Activated CD4-positive, alpha-beta T cell treated with anti-CD3 and anti-CD28 coated beads for 24 hours (primary cell): ENCODE measurements around the gene ELOA.
"Not testable (repeated sequence)": the region's sequence is repeated elsewhere in the genome, so short reads cannot be mapped to it uniquely, and the experiment has no call there.

Source experiments
- DNase-seq, 2 donors: peaks; one replicate each; pipeline ENCODE4 v3.0.0-alpha.2; 2020; ENCODE audit warnings: low read depth in 2 of 2

ELOA gene

DNA sequence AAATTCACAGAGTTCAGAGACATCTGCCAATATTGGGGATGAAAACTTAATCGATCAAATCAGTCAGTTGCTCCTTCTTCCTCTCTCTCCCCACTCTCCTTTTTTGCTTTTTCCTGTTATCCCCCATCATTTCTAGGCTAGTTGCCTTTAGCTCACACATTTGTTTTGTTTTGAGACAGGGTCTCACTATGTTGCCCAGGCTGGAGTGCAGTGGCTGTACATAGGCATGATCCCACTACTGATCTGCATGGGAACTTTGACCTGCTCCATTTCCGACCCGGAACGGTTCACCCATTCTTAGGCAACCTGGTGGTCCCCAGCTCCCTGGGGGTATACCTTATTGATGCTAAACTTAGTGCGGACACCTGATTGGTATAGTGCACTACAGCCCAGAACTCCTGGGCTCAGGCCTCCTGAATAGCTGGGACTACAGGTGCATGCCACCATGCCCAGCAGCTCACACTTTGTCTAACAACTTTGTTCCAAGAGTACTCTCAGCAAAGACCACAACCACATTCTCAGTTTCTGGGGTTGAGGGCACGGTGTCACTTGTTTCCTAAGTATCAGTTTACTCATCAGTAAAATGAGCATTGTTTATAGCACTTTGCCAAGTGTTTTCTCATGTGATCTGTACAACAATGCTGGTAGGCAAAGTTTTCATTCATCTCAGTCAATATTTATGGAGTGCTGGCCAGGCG is 6.7 kb upstream of the ELOA start:
- no peak for DNase-seq

DNA sequence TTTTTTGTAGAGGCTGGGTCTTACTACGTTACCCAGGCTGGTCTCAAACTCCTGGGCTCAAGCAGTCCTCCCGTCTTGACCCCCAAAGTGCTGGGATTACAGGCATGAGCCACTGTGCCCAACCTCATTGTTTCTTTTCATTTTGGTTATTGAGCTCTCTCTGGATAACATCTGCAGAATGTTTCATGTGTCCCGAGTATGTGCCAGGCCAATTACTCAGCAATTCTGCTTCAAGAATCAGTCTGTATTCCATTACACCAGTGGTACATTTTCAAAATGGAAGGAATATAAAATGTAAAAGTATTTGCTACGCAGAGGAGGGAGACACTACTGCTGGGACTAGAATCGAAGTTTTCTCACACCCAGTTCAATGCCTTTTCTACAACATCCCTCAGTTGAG is 1.7 kb upstream of the ELOA start:
- DNase-seq = no peak

GRCh38 chr1:23742670-23743286 is 493 bp upstream of the ELOA start:
- DNase-seq = no peak

GRCh38 chr1:23745515-23745914 is 2.2 kb downstream of the ELOA start:
- DNase-seq = no peak

GRCh38 chr1:23748016-23748415 is 4.7 kb downstream of the ELOA start:
- DNase-seq = no peak

DNA sequence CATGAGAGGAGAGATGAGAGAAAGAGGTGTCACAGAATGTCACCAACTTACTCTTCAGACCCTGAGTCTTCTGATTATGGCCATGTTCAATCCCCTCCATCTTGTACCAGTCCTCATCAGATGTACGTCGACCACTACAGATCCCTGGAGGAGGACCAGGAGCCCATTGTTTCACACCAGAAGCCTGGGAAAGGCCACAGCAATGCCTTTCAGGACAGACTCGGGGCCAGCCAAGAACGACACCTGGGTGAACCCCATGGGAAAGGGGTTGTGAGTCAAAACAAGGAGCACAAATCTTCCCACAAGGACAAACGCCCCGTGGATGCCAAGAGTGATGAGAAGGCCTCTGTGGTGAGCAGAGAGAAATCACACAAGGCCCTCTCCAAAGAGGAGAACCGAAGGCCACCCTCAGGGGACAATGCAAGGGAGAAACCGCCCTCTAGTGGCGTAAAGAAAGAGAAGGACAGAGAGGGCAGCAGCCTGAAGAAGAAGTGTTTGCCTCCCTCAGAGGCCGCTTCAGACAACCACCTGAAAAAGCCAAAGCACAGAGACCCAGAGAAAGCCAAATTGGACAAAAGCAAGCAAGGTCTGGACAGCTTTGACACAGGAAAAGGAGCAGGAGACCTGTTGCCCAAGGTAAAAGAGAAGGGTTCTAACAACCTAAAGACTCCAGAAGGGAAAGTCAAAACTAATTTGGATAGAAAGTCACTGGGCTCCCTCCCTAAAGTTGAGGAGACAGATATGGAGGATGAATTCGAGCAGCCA is 8.0 kb downstream of the ELOA start:
- no peak for DNase-seq

GRCh38 chr1:23751815-23752200 is 8.5 kb downstream of the ELOA start:
- DNase-seq = no peak

DNA sequence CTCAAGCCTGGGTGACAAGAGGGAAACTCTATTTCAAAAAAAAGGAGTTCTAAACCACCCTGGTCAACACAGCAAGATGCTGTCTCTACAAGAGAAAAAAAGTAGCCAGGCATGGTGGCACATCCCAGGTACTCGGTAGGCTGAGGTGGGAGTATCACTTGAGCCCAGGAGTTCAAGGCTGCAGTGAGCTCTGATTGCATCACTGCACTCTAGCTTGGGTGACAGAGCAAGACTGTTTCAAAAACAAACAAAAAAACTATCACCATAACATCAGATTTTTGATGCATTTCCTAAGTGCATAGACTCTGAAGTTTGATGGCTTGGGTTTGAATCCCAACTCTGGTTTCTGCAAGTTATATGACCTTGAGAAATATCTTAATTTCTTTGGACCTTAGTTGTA is 9.6 kb downstream of the ELOA start:
- DNase-seq = no peak

GRCh38 chr1:23756676-23757075 is 13.4 kb downstream of the ELOA start:
- DNase-seq = no peak

DNA sequence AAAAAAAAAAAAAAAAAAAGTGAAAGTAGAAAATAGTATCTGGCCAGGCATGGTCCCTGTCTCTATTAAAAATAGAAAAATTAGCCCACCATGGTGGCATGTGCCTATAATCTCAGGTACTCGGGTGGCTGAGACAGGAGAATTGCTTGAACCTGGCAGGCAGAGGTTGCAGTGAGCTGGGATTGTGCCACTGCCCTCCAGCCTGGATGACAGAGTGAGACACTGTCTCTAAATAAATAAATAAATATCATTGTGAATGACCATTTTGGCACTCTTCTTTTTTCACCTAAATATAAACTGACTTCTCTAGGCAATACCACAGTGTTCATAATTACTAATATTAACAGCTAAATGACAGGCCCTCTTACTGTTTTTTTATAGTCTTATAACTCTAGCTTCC is 14.5 kb downstream of the ELOA start:
- no peak for DNase-seq

DNA sequence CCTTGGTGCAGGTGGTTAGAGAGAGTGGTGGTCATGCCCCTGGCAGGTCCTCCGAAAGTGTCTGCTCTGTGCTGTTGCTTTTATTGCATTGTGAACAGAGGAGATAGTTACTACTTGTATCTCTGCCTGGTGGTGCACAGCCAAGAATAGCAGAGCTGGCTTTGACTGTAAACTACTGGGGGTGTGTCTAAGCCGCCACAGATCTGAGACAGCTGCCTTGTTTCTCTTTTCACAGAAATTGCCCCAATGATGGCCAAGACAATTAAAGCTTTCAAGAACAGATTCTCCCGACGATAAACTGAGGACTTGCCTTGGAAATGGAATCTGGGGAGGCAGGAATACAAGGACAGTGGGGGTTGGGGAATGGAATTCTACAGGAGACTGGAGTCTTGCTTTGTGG is 16.0 kb downstream of the ELOA start:
- DNase-seq = no peak

GRCh38 chr1:23763041-23763577 is 19.8 kb downstream of the ELOA start:
- no peak for DNase-seq

DNA sequence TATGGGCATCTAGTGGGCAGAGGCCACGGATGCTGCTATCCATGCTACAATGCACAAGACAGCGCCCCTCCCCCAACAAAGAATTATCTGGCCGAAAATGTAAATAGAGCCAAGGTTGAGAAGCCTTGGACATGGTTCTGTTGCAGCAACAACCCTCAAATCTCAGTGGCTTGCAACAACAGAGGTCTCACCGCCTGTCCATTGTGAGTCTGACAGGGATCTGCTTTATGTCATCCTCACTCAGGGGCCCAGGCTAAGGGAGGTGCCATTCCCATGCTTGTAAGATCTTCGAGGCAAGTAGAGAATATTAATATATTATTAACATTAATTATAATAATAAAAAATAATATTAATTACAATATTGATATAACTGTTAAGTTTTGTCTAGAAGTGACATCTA is 25.5 kb downstream of the ELOA start:
- DNase-seq = no peak

DNA sequence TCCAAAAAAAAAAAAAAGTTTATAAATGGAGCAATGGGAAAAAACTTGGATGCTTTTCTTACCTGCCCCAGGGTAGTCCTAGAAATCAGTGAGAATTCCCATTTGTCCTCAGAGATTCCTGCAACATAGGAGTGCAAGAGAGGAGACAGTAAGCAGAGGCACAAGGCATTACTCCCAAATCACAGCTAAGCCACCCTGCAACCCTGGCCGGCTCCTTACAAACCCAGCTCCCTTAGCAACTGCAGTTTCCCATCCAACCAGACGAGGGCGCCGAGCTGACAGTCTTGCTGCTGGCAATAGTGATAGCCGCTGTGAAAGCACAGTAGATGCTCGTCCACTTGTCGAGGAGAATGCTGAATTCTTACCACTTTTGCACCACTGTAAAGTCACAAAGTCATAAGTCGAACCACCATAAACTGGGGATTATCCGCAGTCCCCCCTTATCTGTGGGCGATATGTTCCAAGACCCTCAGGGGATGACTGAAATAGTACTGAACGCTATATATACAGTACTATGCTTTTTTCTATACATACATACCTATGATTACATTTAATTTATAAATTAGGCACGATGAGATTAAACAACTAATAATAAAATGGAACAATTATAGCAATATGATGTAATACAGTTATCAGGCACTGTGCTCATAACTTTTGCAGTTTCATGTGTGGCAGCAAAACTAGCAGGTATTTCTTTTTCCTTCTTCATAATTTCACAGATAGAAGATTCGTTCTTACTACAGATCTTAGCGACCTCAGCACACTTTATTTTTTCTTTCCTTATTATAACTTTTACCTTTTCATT is 29.0 kb downstream of the ELOA start:
- DNase-seq = peak; percentile 82 to 86

GRCh38 chr1:23772854-23773242 is 29.6 kb downstream of the ELOA start:
- no peak for DNase-seq

DNA sequence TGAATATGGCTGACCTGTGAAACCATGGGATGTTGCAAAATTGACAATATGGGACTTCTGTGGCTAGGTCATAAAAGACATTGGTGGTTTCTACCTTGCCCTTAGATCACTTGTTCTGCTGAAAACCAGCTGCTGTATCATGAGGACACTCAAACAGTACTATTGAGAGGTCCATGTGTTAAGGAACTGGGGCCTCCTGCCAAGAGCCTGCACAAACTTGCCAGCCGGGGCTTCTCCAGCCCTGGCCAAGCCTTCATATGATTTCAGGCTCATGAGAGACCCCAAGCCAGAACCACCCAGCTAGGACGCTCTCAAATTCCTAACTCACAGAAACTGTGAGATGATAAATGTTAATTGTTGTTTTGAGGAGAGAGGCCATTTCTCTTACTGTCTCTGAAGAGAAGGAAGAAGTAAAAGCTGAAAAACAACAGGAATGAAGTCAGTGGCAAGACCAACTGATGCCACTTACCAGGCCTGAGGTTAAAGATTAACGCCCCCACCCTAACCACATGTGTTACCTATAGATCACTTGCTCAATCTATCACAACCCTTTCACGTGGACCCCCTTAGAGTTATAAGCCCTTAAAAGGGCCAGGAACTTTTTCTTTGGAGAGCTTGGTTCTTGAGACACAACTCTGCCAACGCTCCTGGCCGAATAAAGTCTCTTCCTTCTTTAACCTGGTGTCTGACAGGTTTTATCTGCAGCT is 31.1 kb downstream of the ELOA start:
- DNase-seq = no peak

GRCh38 chr1:23776217-23776616 is 32.9 kb downstream of the ELOA start:
- no peak for DNase-seq

DNA sequence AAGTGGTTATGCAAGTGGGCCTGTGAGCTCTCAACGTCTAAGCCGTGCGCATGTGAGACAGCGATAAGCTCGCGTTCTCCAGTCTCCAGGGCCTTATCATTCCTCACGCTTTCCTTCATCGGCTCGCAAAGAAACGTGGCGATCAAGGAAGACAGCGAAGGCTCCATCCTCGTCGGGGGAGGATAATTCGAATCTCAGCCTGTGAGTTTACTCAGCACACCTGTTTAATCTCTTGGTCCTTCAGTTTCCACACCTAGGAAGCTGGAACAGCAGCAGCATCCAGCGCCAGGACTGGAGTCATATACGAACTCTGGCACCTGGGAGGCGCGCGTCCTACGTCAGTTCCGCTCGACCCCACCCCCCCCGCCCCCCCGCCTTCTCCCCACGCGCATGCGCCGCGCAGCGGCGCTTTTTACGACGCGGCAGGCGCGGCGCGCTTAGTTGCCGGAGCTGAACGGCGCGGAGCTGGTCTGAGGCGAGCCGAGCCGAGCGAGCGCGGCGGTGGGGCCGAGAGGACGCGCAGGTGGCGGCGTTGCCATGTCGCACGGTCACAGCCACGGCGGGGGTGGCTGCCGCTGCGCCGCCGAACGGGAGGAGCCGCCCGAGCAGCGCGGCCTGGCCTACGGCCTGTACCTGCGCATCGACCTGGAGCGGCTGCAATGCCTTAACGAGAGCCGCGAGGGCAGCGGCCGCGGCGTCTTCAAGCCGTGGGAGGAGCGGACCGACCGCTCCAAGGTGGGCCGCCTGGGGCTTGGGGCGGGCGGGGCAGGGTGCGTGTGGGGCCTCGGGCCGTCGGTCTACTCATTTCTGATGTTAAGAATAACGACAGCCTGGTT is 34.9 kb downstream of the ELOA start, which contains the start of gene PITHD1:
Gene PITHD1 (plus strand): TSS at position 440 of the 836 bp plus-strand sequence. CDS start 98 bp downstream, at position 538.
- peak; percentile 63 to 64 for DNase-seq

GRCh38 chr1:23779826-23780371 is 36.6 kb downstream of the ELOA start:
- DNase-seq = no peak

DNA sequence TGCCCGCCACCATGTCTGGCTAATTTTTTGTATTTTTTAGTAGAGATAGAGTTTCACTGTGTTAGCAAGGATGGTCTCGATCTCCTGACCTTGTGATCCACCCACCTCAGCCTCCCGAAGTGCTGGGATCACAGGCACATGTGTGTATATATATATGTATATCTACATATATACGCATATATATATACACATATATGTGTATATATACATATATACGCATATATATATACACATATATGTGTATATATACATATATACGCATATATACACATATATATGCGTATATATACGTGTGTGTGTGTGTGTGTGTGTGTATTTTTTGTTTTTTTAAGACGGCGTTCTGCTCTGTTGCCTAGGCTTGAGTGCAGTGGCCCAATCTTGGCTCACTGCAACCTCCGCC is 39.9 kb downstream of the ELOA start:
- DNase-seq = not testable (repeated sequence)
